ENCODE results near the gene ADAM23. TPM values are rescaled to one million over a fixed set of nuclear protein-coding genes. Genes with fewer than 3 reads are reported as not detected.
A peak's percentile ranks its signal among the peaks of the same experiment; 100 is the strongest.

The ADAM23 gene
- total and polyA plus RNA-seq, 2 of the 13 experiments (the other 11 are each of a cell fraction or from before 2014, with no cell fraction given): 0.04 TPM; not detected in 1

GRCh38 chr2:206556357-206556949 is 113.1 kb downstream of the ADAM23 start (continued):
- no peak for TF ChIP-seq PLSCR1 (CRISPR knock-in tag; IDR thresholded peaks at IDR 0.05; ENCODE audit: borderline replicate concordance)
- TF ChIP-seq ZNF776 (CRISPR knock-in tag; IDR thresholded peaks at IDR 0.05): no peak
- no peak for TF ChIP-seq ZSCAN29 (CRISPR knock-in tag; conservative IDR thresholded peaks at IDR 0.05)
- TF ChIP-seq ZNF142 (CRISPR knock-in tag; IDR thresholded peaks at IDR 0.05): no peak
- peak; percentile 44; the same call in 1 of the 2 replicates for TF ChIP-seq STAG1 (CRISPR knock-in tag; IDR thresholded peaks at IDR 0.05)
- TF ChIP-seq HDAC1 (CRISPR knock-in tag; IDR thresholded peaks at IDR 0.05): no peak

All from HepG2 (cell line).